ENCODE data around the gene PARD3B. TPM values are rescaled to one million over a fixed set of nuclear protein-coding genes. Genes with fewer than 3 reads are reported as not detected.

The PARD3B gene
- total and polyA plus RNA-seq, 2 donors from 2014 or later: 5.3 to 29.6 TPM

DNA sequence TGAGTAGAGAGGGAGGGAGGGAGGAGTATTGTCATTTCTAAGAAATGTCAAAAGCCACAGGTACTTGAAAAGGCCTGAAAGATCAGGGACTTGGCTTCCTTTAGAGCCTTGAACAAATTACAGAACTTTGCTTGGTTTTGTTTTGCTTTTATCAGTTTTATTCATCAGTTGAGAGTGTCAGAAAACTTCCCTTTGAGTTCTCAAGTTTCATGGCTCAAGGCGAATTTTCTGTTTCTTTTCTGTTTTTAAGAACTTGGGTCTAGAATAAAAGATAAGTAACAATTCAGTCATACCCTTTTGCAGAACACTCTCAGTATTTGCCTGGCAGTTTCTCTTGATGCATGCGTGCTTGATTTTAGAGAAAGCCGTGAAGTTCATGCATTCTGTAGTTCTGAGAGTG, 531.9 kb downstream of the PARD3B start:
- Histone ChIP-seq H3K9ac (ENCODE audit: low read length in 3 of 3) (no peak overlapping the region), H3K4me1 (ENCODE audit: control insufficient read depth in 2 of 3, insufficient read depth in 2 of 3, low read depth in 1 of 3, low read length in 3 of 3) (no peaks in the 10 kb centered on the region), H3K4me3 (ENCODE audit: low read length in 3 of 3) (no peak overlapping the region), H3K27me3 (ENCODE audit: control insufficient read depth, insufficient read depth, low read length) (no peaks in the 10 kb centered on the region), H3K36me3 (ENCODE audit: control insufficient read depth in 2 of 3, insufficient read depth in 3 of 3, low read length in 3 of 3) (no peaks in the 10 kb centered on the region), H3K27ac (ENCODE audit: low read depth in 2 of 2, low read length in 2 of 2) (no peak overlapping the region), H3K9me3 (ENCODE audit: control insufficient read depth in 2 of 3, insufficient read depth in 1 of 3, low read length in 3 of 3) (no peaks in the 10 kb centered on the region)
- DNase-seq: no peak
- no peak for FAIRE-seq
- TF ChIP-seq, protein P1, sequence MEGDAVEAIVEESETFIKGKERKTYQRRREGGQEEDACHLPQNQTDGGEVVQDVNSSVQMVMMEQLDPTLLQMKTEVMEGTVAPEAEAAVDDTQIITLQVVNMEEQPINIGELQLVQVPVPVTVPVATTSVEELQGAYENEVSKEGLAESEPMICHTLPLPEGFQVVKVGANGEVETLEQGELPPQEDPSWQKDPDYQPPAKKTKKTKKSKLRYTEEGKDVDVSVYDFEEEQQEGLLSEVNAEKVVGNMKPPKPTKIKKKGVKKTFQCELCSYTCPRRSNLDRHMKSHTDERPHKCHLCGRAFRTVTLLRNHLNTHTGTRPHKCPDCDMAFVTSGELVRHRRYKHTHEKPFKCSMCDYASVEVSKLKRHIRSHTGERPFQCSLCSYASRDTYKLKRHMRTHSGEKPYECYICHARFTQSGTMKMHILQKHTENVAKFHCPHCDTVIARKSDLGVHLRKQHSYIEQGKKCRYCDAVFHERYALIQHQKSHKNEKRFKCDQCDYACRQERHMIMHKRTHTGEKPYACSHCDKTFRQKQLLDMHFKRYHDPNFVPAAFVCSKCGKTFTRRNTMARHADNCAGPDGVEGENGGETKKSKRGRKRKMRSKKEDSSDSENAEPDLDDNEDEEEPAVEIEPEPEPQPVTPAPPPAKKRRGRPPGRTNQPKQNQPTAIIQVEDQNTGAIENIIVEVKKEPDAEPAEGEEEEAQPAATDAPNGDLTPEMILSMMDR (IDR thresholded peaks at IDR 0.05; ENCODE audit: borderline replicate concordance, extremely low read depth, insufficient read depth): no peak
- intact Hi-C loops (cut with DNase I): no loop called here

DNA sequence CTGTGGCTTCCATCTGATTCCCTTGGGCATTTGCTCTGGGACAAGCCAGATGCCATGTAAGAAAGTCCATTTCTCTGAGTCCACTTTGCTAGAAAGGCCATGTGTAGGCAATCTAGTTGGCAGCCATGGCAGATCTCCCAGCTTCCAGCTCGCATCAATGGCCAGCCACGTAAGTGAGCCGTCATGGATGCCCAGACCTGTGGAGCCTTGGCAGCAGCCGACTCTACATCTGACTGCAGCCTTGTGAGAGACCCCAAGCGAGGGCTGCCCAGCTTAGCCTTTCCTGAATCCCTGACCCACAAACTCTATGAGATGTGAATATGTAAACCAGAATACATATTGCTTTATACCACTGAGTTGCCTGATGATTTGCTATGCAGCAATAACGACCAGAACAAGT, 533.5 kb downstream of the PARD3B start:
- H3K27me3 ChIP-seq (ENCODE audit: control insufficient read depth, insufficient read depth, low read length): no peaks in the 10 kb centered on the region
- H3K4me1 ChIP-seq (ENCODE audit: control insufficient read depth in 2 of 3, insufficient read depth in 2 of 3, low read depth in 1 of 3, low read length in 3 of 3): no peaks in the 10 kb centered on the region
- FAIRE-seq: no peak
- no peak overlapping the region for H3K4me3 ChIP-seq (ENCODE audit: low read length in 3 of 3)
- no peaks in the 10 kb centered on the region for H3K9me3 ChIP-seq (ENCODE audit: control insufficient read depth in 2 of 3, insufficient read depth in 1 of 3, low read length in 3 of 3)
- intact Hi-C loops (cut with DNase I): no loop called here
- H3K9ac ChIP-seq (ENCODE audit: low read length in 3 of 3): no peak overlapping the region
- TF ChIP-seq, protein P1 (IDR thresholded peaks at IDR 0.05; ENCODE audit: borderline replicate concordance, extremely low read depth, insufficient read depth): no peak
- no peak for DNase-seq
- no peak overlapping the region for H3K27ac ChIP-seq (ENCODE audit: low read depth in 2 of 2, low read length in 2 of 2)
- H3K36me3 ChIP-seq (ENCODE audit: control insufficient read depth in 2 of 3, insufficient read depth in 3 of 3, low read length in 3 of 3): no peaks in the 10 kb centered on the region

GRCh38 chr2:205079173-205079572, 533.9 kb downstream of the PARD3B start:
- H3K4me1 ChIP-seq (ENCODE audit: control insufficient read depth in 2 of 3, insufficient read depth in 2 of 3, low read depth in 1 of 3, low read length in 3 of 3): no peaks in the 10 kb centered on the region
- TF ChIP-seq, protein P1 (IDR thresholded peaks at IDR 0.05; ENCODE audit: borderline replicate concordance, extremely low read depth, insufficient read depth): no peak
- FAIRE-seq: no peak

GRCh38 chr2:205086662-205087061, 541.4 kb downstream of the PARD3B start:
- H3K36me3 ChIP-seq (ENCODE audit: control insufficient read depth in 2 of 3, insufficient read depth in 3 of 3, low read length in 3 of 3): no peaks in the 10 kb centered on the region
- DNase-seq (no peak), FAIRE-seq (no peak)
- no peak overlapping the region for H3K27ac ChIP-seq (ENCODE audit: low read depth in 2 of 2, low read length in 2 of 2)
- H3K4me3 ChIP-seq (ENCODE audit: low read length in 3 of 3): no peak overlapping the region
- H3K4me1 ChIP-seq (ENCODE audit: control insufficient read depth in 2 of 3, insufficient read depth in 2 of 3, low read depth in 1 of 3, low read length in 3 of 3): no peaks in the 10 kb centered on the region
- H3K27me3 ChIP-seq (ENCODE audit: control insufficient read depth, insufficient read depth, low read length): no peaks in the 10 kb centered on the region
- TF ChIP-seq, protein P1 (IDR thresholded peaks at IDR 0.05; ENCODE audit: borderline replicate concordance, extremely low read depth, insufficient read depth): no peak
- H3K9ac ChIP-seq (ENCODE audit: low read length in 3 of 3): no peak overlapping the region
- H3K9me3 ChIP-seq (ENCODE audit: control insufficient read depth in 2 of 3, insufficient read depth in 1 of 3, low read length in 3 of 3): no peaks in the 10 kb centered on the region
- intact Hi-C loops (cut with DNase I): no loop called here

More at GRCh38 chr2:205079173-205079572, 533.9 kb downstream of the PARD3B start:
- H3K36me3 ChIP-seq (ENCODE audit: control insufficient read depth in 2 of 3, insufficient read depth in 3 of 3, low read length in 3 of 3): no peaks in the 10 kb centered on the region
- no peak overlapping the region for H3K9ac ChIP-seq (ENCODE audit: low read length in 3 of 3)
- intact Hi-C loops (cut with DNase I): no loop called here
- H3K4me3 ChIP-seq (ENCODE audit: low read length in 3 of 3): no peak overlapping the region
- DNase-seq: no peak
- no peaks in the 10 kb centered on the region for H3K9me3 ChIP-seq (ENCODE audit: control insufficient read depth in 2 of 3, insufficient read depth in 1 of 3, low read length in 3 of 3)
- no peaks in the 10 kb centered on the region for H3K27me3 ChIP-seq (ENCODE audit: control insufficient read depth, insufficient read depth, low read length)
- H3K27ac ChIP-seq (ENCODE audit: low read depth in 2 of 2, low read length in 2 of 2): no peak overlapping the region
